ENCODE data around the gene SBSN.
"Not testable (repeated sequence)": the region's sequence is repeated elsewhere in the genome, so short reads cannot be mapped to it uniquely, and the experiment has no call there.

Gene SBSN

GRCh38 chr19:35500611-35501010 lies 27.5 kb downstream of the SBSN start:
- no peak for DNase-seq

DNA sequence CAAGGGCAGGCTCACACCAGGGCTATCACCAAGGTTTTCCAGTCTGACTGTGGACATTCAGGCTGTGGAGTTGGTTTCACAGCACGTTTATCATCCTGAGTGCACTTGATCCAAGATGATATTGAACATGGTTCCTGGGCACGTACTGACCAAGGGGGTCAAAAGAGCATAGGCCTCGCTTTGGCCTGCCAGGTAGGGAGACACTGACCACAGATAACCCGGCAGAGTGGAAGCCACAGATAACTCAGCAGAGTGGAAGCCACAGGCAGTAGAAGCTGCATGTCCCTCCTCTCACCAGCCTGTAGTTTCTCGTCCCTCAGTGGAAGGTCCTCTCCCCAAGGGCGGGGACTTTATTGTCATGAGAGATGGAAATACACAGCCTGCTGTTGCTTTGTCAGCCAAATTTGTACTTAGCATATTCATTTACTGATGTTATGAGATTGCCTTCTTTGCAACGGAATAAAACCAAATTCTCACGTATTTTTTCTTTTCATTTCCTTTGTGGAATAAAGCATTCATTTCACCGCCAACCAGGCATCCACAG lies 29.1 kb downstream of the SBSN start:
- no peak for DNase-seq

- no peak for DNase-seq
Measured at GRCh38 chr19:35498220-35498619, 29.9 kb downstream of the SBSN start.

DNA sequence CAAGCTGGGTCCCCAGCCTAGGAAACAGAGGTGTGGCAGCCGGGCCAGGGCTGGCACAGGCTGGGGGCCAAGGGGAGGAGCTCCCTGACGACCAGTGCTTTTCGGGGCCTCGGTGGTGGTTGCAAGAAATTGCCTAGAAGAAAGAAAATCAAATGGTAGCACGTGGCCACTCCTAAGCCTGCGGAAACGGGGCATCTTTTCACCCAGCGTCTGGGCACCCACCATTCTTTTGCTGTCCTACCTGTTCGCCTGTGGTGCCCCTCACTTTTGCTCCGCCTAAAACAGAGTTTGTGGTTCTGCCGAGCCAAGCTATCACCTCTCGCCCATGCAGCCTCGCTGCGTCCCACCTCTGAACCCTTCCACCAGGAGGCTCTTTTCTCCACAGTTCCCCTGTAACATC lies 30.7 kb downstream of the SBSN start:
- no peak for DNase-seq

GRCh38 chr19:35495107-35496064 lies 32.7 kb downstream of the SBSN start:
- peak; percentile 81 to 84 for DNase-seq

DNA sequence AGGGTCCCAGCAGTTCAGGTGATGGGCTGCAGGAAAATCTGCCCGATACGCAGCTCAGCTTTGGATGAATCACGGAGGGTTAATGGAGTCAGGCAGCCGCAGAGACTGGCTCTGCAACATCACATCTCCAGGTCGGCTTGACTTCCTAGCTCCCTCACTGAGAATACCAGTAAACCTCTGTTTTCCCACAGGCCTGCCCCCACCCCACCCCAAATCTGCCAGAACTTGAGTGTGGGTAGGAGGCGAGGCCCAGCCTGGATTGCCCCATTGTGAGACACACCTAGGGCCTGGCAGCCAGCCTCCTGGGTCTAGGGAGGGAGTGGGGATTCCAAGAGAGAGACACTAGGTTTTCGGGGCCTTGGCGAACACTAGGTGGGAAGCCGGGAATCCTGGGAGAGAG lies 34.1 kb downstream of the SBSN start:
- no peak for DNase-seq

DNA sequence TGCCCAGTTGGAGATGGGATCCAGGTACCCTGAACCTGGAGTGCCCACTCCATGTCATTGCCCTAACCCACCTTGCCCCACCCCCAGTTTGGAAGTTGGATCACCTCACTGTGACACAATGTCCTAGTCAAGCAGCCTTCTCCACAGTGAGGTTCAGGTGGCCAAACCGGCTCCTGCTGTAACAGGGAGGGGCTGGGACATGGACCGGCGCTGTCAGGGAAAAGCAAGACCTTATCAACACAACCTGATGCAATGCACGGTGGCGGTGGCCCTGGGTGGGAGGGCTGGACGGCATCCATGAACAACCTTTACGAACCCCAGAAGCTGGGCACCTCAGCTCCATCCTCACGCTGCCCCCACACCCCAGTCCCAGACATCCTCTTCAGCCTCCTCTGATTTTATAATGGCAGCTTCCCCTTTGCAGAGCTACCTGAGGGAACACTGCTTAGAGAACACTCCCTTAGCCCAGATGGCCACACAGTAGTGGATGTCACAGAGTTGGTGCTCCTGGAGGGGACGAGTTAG lies 36.2 kb downstream of the SBSN start:
- DNase-seq = no peak

DNA sequence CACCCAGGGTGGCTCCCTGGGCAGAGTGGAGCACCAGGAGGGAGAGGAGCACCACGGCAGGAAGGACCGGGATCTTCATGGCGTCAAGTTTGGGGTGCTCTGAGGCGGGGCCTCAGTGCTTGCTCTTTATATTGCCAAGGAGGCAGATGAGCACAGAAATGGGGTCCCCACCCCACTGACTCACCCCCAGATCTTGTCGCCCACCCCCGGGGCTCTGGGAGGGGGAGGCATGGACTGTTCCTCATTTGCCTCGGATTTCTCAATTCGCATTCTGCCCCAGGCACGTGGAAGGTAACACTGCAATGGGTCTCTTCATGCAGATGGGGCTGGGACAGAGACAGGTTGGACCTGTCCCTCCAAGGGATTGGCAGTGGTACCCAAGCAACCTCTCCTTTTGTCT lies 37.7 kb downstream of the SBSN start, which contains the start of gene KRTDAP:
TSS of gene KRTDAP (minus strand) at position 101 of the 400 bp plus-strand sequence. CDS start at position 79, 22 bp downstream.
- no peak for DNase-seq

GRCh38 chr19:35488677-35489076 lies 39.4 kb downstream of the SBSN start:
- DNase-seq = no peak

DNA sequence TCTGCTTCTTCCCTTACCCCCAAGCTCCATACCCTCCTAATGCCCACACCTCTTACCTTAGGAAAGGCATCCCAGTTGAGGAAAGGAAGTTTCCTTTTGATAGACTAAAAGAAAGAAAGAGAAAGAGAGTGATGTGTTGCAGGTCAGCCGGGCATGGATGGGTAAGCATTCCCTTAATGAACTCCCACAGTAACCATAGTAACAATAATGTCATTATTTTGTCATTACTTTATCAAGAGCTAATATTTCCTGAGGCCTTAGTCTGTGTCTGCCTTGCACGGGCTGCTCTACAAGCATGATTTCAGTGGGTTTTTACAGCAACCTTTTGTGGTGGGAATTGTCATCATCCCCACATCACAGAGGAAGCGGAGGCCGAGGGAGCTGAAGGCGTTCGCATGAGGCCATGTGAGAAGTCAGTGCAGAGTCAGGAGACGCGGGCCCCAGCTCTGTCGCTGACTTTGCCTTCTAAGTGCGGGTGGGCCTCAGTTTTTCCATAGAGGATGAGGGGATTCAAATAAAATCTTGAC lies 40.4 kb downstream of the SBSN start:
- no peak for DNase-seq

- DNase-seq = no peak
Measured at GRCh38 chr19:35486268-35486708, 41.8 kb downstream of the SBSN start.

- peak in 1 of 2 experiments; percentile 16 for DNase-seq
Measured at GRCh38 chr19:35484252-35485036, 43.7 kb downstream of the SBSN start.

DNA sequence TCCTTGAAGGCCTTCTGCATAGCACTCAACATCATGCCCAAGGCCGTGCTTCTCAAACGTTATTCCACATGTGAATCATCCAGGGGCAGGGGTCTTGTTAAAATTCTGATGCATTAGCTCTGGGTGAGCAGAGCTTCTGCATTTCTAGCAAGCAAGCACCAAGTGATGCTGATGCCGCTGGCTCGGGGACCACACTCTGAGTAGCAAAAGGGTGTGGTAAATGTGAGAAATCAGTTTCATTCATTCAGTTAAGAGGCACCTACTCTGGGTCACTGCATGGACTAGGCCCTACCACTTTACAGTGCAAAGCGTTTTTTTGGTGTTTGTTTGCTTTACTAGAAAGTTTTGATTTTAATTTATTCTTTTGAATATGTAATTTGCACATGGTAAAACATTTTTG lies 45.0 kb downstream of the SBSN start:
- no peak for DNase-seq

DNA sequence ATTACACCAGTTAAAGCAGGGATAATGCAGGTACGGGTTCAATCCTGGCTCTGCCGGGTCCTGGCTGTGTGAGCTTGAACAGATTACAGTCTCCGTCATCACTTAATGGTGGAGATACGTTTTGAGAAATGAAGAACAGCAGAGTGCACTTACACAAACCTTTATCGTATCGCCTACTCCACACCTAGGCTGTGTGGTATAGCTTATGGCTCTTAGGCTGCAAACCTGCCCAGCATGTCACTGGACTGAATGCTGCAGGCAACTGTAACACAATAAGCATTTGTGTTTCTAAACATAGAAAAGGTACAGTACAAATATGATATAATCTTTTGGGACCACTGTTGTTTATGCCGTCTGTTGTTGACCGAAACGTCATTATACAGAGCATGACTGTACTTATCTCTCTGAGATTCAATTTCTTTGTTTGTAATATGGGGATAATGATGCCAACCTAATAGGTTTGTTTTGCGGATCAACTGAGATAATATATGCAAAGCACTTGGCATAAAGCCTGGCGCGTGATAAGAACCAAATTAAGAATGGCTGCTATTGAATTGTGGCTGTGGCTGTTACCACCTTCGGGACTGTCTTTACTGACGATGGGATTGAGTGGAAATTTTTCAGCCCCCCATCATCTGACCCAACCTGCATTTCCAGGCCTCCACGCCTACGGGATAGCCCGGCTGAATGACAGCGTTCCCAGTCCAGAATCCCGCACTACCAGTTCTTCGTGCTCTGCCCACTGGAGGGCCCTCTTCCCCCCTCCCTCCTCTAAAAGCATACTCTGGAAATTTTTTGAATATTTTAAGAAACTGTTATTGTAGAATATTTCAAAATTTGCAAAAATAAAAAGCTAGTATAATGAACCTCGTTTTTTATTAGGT lies 49.1 kb downstream of the SBSN start:
- no peak for DNase-seq

DNA sequence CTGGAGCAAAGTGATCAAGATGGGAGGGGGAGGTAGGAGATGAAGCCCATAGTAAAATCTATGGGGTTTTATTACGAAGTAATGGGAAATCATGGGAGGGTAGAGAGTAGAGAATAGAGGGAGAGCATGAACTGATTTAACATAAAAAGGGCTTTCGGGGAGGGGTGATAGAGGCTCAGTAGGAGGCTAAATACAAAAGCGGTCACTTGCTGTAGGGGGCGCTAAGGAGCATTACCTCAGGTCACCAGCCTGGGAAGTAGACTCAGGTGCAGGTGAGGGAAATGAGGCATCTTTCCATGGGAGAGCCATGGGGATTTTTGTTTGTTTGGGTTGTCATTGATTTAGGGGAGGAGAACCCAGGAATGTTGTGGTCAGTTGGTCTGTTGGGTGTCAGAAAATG lies 52.0 kb downstream of the SBSN start:
- DNase-seq = peak; percentile 24 to 45

DNA sequence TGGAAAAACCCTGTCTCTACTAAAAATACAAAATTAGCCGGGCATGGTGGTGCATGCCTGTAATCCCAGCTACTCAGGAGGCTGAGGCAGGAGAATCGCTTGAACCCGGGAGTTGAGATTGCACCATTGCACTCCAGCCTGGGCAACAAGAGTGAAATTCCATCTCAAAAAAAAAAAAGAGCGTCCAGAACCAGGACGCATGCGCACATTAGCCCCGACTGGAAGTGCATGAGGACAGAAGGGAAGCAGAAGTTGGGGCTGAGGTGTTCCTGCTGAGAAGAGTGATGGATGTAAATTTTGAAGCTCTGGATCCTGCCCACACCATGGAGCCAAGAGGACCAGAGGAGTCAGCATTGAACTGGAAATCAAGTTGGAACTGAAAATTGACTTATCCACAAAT lies 53.5 kb downstream of the SBSN start:
- DNase-seq = not testable (repeated sequence)

DNA sequence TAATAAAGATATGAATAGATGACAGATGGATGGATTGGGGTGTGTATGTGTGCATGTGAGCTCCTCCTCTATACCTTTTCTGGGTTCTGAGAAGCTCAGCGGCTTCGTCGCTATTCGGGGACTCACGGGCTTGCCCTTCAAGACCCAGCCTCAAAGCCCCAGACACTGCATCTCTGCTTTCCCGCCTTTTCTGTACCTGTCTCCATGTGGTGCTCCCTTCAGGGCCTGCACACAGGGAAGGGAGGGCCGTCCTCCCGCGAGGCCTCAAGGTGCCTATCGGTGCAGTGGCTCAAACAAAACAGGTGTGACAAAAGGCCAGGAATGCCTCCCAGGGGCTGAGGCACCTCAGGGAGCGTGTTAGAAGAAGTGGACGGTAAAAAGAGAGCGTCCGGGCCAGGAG lies 54.0 kb downstream of the SBSN start:
- DNase-seq = no peak
